ENCODE results near the gene DIP2C.

DNA sequence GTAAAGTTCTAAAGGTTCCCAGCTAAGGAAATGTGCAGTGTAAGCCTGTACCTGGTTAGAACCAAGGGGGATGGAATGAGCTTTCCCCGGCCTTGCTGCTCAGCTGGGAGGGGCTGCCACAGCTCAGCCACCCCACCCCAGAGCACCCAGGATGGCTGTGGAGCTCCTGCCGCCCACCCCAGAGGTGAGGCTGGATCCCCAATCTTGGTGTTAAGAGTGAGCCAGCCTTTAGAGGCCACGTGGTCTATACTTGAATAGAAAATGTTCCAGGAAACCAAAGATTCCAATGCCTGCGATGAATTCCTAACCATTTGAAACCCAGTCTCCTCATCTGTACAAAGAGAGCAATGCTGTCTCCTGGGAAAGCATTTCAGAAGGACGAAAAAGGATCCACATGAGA is 16.5 kb downstream of the DIP2C start:
- TF ChIP-seq POLR2AphosphoS5 (IDR thresholded peaks at IDR 0.05) (no peak), CTCF (IDR thresholded peaks at IDR 0.05) (no peak), POLR2A (IDR thresholded peaks at IDR 0.05) (no peak)

Measured in prostate gland (tissue), 2 donors.